PC-3 (cell line): ENCODE results near the gene ZNF878. TPM values are rescaled to one million over a fixed set of nuclear protein-coding genes. Genes with fewer than 3 reads are reported as not detected.

ENCODE experiments used
- ATAC-seq: fragments of 200-7000 bp; cut with Tn5 transposase; 2 replicates; pipeline ENCODE4 v1.9.1; 2020; ENCODE audit warnings: mild to moderate bottlenecking, moderate library complexity
- BruUV-seq: library from RNA; stranded (reverse); fragments of 400-500 nt; replicated peaks from 2 replicates; lab custom pipeline; 2021; lab: Mats Ljungman, UMichigan
- CTCF ChIA-PET: fragments of 300-600 bp; sonication (Branson Sonifier 250); formaldehyde crosslinking; loops from one replicate; lab custom pipeline; 2022; ENCODE audit warnings: antibody characterized with exemption; lab: Charles Lee
- POLR2A ChIA-PET: fragments of 300-600 bp; sonication (Branson Sonifier 250); formaldehyde crosslinking; loops from one replicate; lab custom pipeline; 2022; ENCODE audit warnings: antibody characterized with exemption; ENCODE audit not compliant: unreplicated experiment; lab: Charles Lee
- DNase-seq: peaks from one replicate; pipeline ENCODE4 v3.0.0-alpha.2; 2015
- H2AFZ ChIP-seq: fragments of 300-600 bp; sonication (generic); 2 replicates; pipeline ENCODE4 v1.6.0; 2016; ENCODE audit warnings: antibody characterized with exemption, low read length
- H3F3A ChIP-seq: fragments of 300-600 bp; sonication (generic); one replicate; pipeline ENCODE4 v1.6.0; 2017; ENCODE audit warnings: antibody characterized with exemption, low read length, control low read depth, mild to moderate bottlenecking; ENCODE audit not compliant: unreplicated experiment
- H3K27ac ChIP-seq: fragments of 300-600 bp; sonication (generic); 2 replicates; pipeline ENCODE4 v1.5.1; 2016; ENCODE audit warnings: mild to moderate bottlenecking, low read length
- H3K27me3 ChIP-seq: fragments of 300-600 bp; sonication (generic); 2 replicates; pipeline ENCODE4 v1.6.1; 2016; ENCODE audit warnings: low read length, mixed read lengths
- H3K36me3 ChIP-seq: fragments of 300-600 bp; sonication (generic); 2 replicates; pipeline ENCODE4 v1.6.1; 2016; ENCODE audit warnings: low read depth, mixed run types, low read length, mixed read lengths
- H3K4me1 ChIP-seq: fragments of 300-600 bp; sonication (generic); 2 replicates; pipeline ENCODE4 v1.5.1; 2016; ENCODE audit warnings: low read length; ENCODE audit not compliant: insufficient read depth
- H3K4me2 ChIP-seq: fragments of 300-600 bp; sonication (generic); 2 replicates; pipeline ENCODE4 v1.6.0; 2016; ENCODE audit warnings: low read length
- H3K4me3 ChIP-seq: fragments of 300-600 bp; sonication (generic); 2 replicates; pipeline ENCODE4 v1.5.1; 2016; ENCODE audit warnings: mild to moderate bottlenecking, low read length, mixed read lengths
- H3K79me2 ChIP-seq: fragments of 300-600 bp; sonication (generic); 2 replicates; pipeline ENCODE4 v1.6.1; 2017; ENCODE audit warnings: low read length, mixed read lengths
- H3K9ac ChIP-seq: fragments of 300-600 bp; sonication (generic); 2 replicates; pipeline ENCODE4 v1.6.0; 2016; ENCODE audit warnings: mild to moderate bottlenecking, low read length
- H3K9me2 ChIP-seq: fragments of 300-600 bp; sonication (generic); replicated peaks from 2 replicates; pipeline ENCODE4 v1.6.1; 2016; ENCODE audit warnings: mixed run types, low read length, mixed read lengths
- H3K9me3 ChIP-seq: fragments of 300-600 bp; sonication (generic); 2 replicates; pipeline ENCODE4 v1.6.1; 2016; ENCODE audit warnings: low read length, mixed read lengths
- H4K20me1 ChIP-seq: fragments of 300-600 bp; sonication (generic); 2 replicates; pipeline ENCODE4 v1.6.1; 2016; ENCODE audit warnings: low read length, mixed read lengths
- EZH2 ChIP-seq: fragments of 300-600 bp; sonication (generic); IDR thresholded peaks from one replicate; pipeline ENCODE4 v1.6.1; 2017; ENCODE audit warnings: antibody characterized with exemption, mild to moderate bottlenecking, low read length; ENCODE audit not compliant: unreplicated experiment
- EZH2phosphoT487 ChIP-seq: fragments of 300-600 bp; sonication (generic); IDR thresholded peaks from 2 replicates; pipeline ENCODE4 v1.6.1; 2018; ENCODE audit warnings: mild to moderate bottlenecking, antibody characterized with exemption, low read length, borderline replicate concordance
- intact Hi-C: fragments of 100-400 bp; cut with micrococcal nuclease; formaldehyde crosslinking; loops from 2 replicates; pipeline ENCODE4 v1.9.0; 2023
- total RNA-seq: library from RNA; depleted of rRNA; stranded (reverse); fragments of >200 nt; gene quantifications from 2 replicates; pipeline ENCODE4 v1.2.3, GENCODE V29; 2014; rRNA removed
- TF ChIP-seq, protein P1 (sequence below): fragments of 300-600 bp; sonication (generic); conservative IDR thresholded peaks from 2 replicates; pipeline ENCODE4 v1.5.1; 2017; ENCODE audit warnings: antibody characterized with exemption, low read depth, mild to moderate bottlenecking, low read length

Gene ZNF878
- total RNA-seq, 1 experiment from 2014 or later = 1.9 TPM

DNA sequence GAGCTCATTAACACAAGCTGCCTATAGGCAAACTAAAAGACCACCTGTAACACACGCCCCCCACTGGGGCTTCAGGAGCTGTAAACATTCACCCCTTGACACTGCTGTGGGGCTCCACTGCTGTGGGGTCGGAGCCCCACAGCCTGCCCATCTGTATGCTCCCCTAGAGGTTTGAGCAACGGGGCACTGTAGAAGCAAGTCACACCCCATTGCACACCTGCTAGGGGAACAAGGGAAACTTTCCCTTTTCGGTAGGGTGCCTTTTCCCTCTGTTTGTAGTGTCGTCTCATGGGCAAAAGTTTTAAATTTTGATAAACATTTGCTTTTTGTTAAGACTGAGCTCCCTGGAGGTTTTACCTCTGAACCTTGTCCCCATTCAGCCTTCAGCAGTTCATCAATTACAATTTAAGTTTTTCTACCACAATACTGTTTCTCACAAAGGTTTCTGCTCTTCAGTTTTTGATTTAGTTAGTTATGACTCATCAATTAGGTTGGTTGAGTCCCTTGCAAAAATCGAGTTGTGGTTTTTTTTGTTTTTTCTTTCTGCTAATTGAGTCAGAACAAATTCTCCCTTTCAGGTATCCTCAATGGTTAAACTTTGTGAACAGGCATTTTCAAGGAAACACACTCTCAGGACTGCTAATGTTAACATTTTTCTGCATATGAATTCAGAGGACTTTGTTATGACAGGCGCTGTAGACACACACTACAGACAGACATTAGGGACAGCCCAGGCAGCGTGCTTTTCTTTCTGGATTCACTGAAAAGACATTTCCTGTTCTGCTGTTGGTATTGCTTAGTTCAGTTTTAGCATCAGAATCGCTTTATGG is 52.4 kb downstream of the ZNF878 start:
- H3F3A ChIP-seq = no peaks in the 10 kb centered on the region
- no peaks in the 10 kb centered on the region for H3K4me1 ChIP-seq
- H3K9ac ChIP-seq = no peak overlapping the region
- no peak overlapping the region for H2AFZ ChIP-seq
- no peaks in the 10 kb centered on the region for H3K9me2 ChIP-seq
- no peak overlapping the region for H3K4me2 ChIP-seq
- ChIA-PET POLR2A (no interaction called here), CTCF (no interaction called here)
- no peak for DNase-seq
- no peaks in the 10 kb centered on the region for H3K27me3 ChIP-seq
- no TSS peak for BruUV-seq
- 0 out of 2 replicates have a peak, but pooled peaks cover under 1% of the 10 kb centered on the region for H3K79me2 ChIP-seq
- H3K9me3 ChIP-seq = 0 out of 2 replicates have a peak, but pooled peaks cover 6% of the 10 kb centered on the region
- TF ChIP-seq, protein P1, sequence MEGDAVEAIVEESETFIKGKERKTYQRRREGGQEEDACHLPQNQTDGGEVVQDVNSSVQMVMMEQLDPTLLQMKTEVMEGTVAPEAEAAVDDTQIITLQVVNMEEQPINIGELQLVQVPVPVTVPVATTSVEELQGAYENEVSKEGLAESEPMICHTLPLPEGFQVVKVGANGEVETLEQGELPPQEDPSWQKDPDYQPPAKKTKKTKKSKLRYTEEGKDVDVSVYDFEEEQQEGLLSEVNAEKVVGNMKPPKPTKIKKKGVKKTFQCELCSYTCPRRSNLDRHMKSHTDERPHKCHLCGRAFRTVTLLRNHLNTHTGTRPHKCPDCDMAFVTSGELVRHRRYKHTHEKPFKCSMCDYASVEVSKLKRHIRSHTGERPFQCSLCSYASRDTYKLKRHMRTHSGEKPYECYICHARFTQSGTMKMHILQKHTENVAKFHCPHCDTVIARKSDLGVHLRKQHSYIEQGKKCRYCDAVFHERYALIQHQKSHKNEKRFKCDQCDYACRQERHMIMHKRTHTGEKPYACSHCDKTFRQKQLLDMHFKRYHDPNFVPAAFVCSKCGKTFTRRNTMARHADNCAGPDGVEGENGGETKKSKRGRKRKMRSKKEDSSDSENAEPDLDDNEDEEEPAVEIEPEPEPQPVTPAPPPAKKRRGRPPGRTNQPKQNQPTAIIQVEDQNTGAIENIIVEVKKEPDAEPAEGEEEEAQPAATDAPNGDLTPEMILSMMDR = no peak
- TF ChIP-seq EZH2 = no peak
- TF ChIP-seq EZH2phosphoT487 = no peak
- ATAC-seq = no peak
- H4K20me1 ChIP-seq = no peaks in the 10 kb centered on the region
- H3K36me3 ChIP-seq = peaks cover 54% of the 10 kb centered on the region
- no peak overlapping the region for H3K4me3 ChIP-seq
- no peak overlapping the region for H3K27ac ChIP-seq
- intact Hi-C loops = no loop called here

DNA sequence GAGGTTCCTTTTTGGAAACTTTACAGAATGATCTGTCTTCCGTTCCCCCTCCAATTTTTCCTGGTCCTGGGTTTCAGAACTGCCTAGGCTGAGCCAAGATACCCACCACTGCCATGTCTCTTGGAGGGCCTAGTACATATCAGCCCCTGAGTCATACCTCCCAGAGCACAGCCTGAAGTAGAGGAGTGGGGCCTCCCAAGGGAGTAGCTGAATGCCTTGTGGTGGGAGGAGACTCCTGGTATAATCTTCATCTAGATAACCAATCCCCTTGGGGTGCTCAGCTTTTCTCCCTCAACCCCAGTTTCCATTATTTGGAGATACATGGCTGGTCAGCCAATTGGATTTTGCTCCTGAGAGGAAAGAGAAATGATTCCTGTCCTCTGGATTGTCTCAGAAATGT is 57.6 kb downstream of the ZNF878 start:
- ChIA-PET POLR2A (no interaction called here), CTCF (no interaction called here)
- Histone ChIP-seq H3K9ac (no peak overlapping the region), H3K4me3 (no peak overlapping the region), H4K20me1 (no peaks in the 10 kb centered on the region), H3K9me3 (0 out of 2 replicates have a peak, but pooled peaks cover 5% of the 10 kb centered on the region), H3K4me2 (no peak overlapping the region), H3K79me2 (peaks cover 10% of the 10 kb centered on the region), H3K9me2 (no peaks in the 10 kb centered on the region), H3K27ac (no peak overlapping the region), H3F3A (no peaks in the 10 kb centered on the region), H3K36me3 (peaks cover 47% of the 10 kb centered on the region), H2AFZ (no peak overlapping the region), H3K4me1 (no peaks in the 10 kb centered on the region), H3K27me3 (no peaks in the 10 kb centered on the region)
- DNase-seq (no peak), ATAC-seq (no peak)
- intact Hi-C loops = no loop called here
- no TSS peak for BruUV-seq
- TF ChIP-seq EZH2 (no peak), EZH2phosphoT487 (no peak)
- TF ChIP-seq, protein P1 = no peak

Other genes starting within 250 kb of the ZNF878 start
- gene ZNF440, start 238.7 kb downstream of the ZNF878 start, total RNA-seq = 11.6 and 11.9 TPM in 2 replicates
- gene ZNF439, start 204.2 kb downstream of the ZNF878 start, total RNA-seq = 2.8 and 6.2 TPM in 2 replicates
- gene ZNF69, start 165.2 kb downstream of the ZNF878 start, total RNA-seq = 2.7 and 4.3 TPM in 2 replicates
- gene ZNF700, start 127.9 kb downstream of the ZNF878 start, total RNA-seq = 6.7 and 9.5 TPM in 2 replicates
- 0.33 TPM in 1 of 2 replicates, not detected in the other for gene ZNF763, start 87.9 kb downstream of the ZNF878 start, total RNA-seq
- gene ZNF433, start 17.3 kb downstream of the ZNF878 start, total RNA-seq = 5.4 and 7.8 TPM in 2 replicates
- gene ZNF844, start 11.8 kb upstream of the ZNF878 start, total RNA-seq = 4.0 and 4.7 TPM in 2 replicates
- gene ZNF20, start 87.4 kb upstream of the ZNF878 start, total RNA-seq = 3.9 and 5.6 TPM in 2 replicates
- 2.5 and 7.7 TPM in 2 replicates for gene ZNF625, start 103.8 kb upstream of the ZNF878 start, total RNA-seq
- 7.9 and 8.7 TPM in 2 replicates for gene ZNF136, start 110.1 kb upstream of the ZNF878 start, total RNA-seq
- 3.0 and 8.2 TPM in 2 replicates for gene ZNF44, start 241.9 kb upstream of the ZNF878 start, total RNA-seq